K562 (cell line): ENCODE results near the gene UHRF1. TPM values are rescaled to one million over a fixed set of nuclear protein-coding genes. Genes with fewer than 3 reads are reported as not detected.

ENCODE experiments used
- CBFA2T2 ChIP-seq: fragments of 450-650 bp; conservative IDR thresholded peaks from 2 replicates; pipeline ENCODE4 v1.6.1; 2017; ENCODE audit warnings: mild to moderate bottlenecking
- CBX5 ChIP-seq: IDR thresholded peaks from 2 replicates; pipeline ENCODE4 v1.6.1; 2014; ENCODE audit warnings: low read depth, borderline replicate concordance
- IFI16 ChIP-seq: fragments of 250-450 bp; sonication (Bioruptor Pico); IDR thresholded peaks from 2 replicates; pipeline ENCODE4 v2.1.2; 2022; ENCODE audit warnings: mild to moderate bottlenecking, inconsistent platforms
- MCM2 ChIP-seq: fragments of 450-650 bp; IDR thresholded peaks from 2 replicates; pipeline ENCODE4 v1.6.1; 2017; ENCODE audit warnings: low read depth, mild to moderate bottlenecking
- MGA ChIP-seq: fragments of 450-650 bp; IDR thresholded peaks from 2 replicates; pipeline ENCODE4 v1.6.1; 2016; ENCODE audit warnings: mild to moderate bottlenecking, moderate library complexity
- NR1H2 ChIP-seq: sonication (generic); formaldehyde crosslinking; IDR thresholded peaks from 2 replicates; pipeline ENCODE4 v1.4.0; 2020; ENCODE audit warnings: mild to moderate bottlenecking, missing genetic modification reagents
- NR2F6 ChIP-seq: fragments of 450-650 bp; formaldehyde crosslinking; IDR thresholded peaks from 2 replicates; pipeline ENCODE4 v1.4.0; 2020; ENCODE audit warnings: mild to moderate bottlenecking
- SIN3B ChIP-seq: fragments of 450-650 bp; IDR thresholded peaks from 2 replicates; pipeline ENCODE4 v1.6.1; 2017; ENCODE audit warnings: low read depth, mild to moderate bottlenecking, moderate library complexity
- ZNF444 ChIP-seq: fragments of 250-450 bp; sonication (Bioruptor Pico); IDR thresholded peaks from 2 replicates; pipeline ENCODE4 v1.4.0; 2020; ENCODE audit warnings: mild to moderate bottlenecking, moderate library complexity
- ZNF511 ChIP-seq: sonication (generic); formaldehyde crosslinking; IDR thresholded peaks from 2 replicates; pipeline ENCODE4 v1.8.0; 2022; ENCODE audit warnings: mild to moderate bottlenecking, missing genetic modification reagents
- polyA plus RNA-seq, 8 experiments: library from polyadenylated mRNA; depleted of rRNA in 4 of 8; stranded (reverse) in 5 of 8; unstranded in 3 of 8; fragments of >200 nt; fragmentation: Nextera tagmentation in 2 of 8; fragmentation: Illumina TruSeq in 1 of 8; extraction: Ambion mirVana in 2 of 8; extraction: Trizol in 1 of 8; gene quantifications; 2 replicates each; pipeline versions ENCODE4 v1.2.1 to v1.2.3, GENCODE V29; 2011 to 2014; ENCODE audit warnings: inconsistent platforms in 1 of 8, missing spikeins in 1 of 8
- total RNA-seq, 7 experiments: library from RNA; depleted of rRNA in 6 of 7; stranded (reverse); fragments of >200 nt in 6 of 7; fragmentation: Illumina TruSeq in 2 of 7; extraction: Trizol in 2 of 7; gene quantifications; 2 replicates each; pipeline versions ENCODE4 v1.2.1 to v1.2.3, GENCODE V29; 2011 to 2021; ENCODE audit warnings: low replicate concordance in 1 of 7
- TF ChIP-seq, protein P1 (sequence below): fragments of 200-800 bp; sonication (Bioruptor generic); IDR thresholded peaks from 2 replicates; pipeline ENCODE4 v1.6.1; 2016; ENCODE audit warnings: missing genetic modification characterization, missing compliant biosample characterization

Gene UHRF1
- total and polyA plus RNA-seq, 9 of the 15 experiments (the other 6 are each of a cell fraction or from before 2014, with no cell fraction given) = 6.0 to 101 (median 30.9) TPM

GRCh38 chr19:4870025-4870700 lies 39.1 kb upstream of the UHRF1 start (continued):
- TF ChIP-seq NR1H2 (CRISPR knock-in tag) (no peak; the same call in 1 of the 2 replicates), CBFA2T2 (no peak), ZNF511 (CRISPR knock-in tag) (no peak), MCM2 (no peak), IFI16 (CRISPR knock-in tag) (no peak), MGA (no peak), SIN3B (no peak), CBX5 (peak; percentile 38; the same call in 1 of the 2 replicates), ZNF444 (CRISPR knock-in tag) (no peak), NR2F6 (CRISPR knock-in tag) (no peak)
- TF ChIP-seq, protein P1, sequence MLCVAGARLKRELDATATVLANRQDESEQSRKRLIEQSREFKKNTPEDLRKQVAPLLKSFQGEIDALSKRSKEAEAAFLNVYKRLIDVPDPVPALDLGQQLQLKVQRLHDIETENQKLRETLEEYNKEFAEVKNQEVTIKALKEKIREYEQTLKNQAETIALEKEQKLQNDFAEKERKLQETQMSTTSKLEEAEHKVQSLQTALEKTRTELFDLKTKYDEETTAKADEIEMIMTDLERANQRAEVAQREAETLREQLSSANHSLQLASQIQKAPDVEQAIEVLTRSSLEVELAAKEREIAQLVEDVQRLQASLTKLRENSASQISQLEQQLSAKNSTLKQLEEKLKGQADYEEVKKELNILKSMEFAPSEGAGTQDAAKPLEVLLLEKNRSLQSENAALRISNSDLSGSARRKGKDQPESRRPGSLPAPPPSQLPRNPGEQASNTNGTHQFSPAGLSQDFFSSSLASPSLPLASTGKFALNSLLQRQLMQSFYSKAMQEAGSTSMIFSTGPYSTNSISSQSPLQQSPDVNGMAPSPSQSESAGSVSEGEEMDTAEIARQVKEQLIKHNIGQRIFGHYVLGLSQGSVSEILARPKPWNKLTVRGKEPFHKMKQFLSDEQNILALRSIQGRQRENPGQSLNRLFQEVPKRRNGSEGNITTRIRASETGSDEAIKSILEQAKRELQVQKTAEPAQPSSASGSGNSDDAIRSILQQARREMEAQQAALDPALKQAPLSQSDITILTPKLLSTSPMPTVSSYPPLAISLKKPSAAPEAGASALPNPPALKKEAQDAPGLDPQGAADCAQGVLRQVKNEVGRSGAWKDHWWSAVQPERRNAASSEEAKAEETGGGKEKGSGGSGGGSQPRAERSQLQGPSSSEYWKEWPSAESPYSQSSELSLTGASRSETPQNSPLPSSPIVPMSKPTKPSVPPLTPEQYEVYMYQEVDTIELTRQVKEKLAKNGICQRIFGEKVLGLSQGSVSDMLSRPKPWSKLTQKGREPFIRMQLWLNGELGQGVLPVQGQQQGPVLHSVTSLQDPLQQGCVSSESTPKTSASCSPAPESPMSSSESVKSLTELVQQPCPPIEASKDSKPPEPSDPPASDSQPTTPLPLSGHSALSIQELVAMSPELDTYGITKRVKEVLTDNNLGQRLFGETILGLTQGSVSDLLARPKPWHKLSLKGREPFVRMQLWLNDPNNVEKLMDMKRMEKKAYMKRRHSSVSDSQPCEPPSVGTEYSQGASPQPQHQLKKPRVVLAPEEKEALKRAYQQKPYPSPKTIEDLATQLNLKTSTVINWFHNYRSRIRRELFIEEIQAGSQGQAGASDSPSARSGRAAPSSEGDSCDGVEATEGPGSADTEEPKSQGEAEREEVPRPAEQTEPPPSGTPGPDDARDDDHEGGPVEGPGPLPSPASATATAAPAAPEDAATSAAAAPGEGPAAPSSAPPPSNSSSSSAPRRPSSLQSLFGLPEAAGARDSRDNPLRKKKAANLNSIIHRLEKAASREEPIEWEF (CRISPR knock-in tag) = no peak
